Kidney (tissue), 14 donors: ENCODE data around the gene BOLA3. TPM values are rescaled to one million over a fixed set of nuclear protein-coding genes. Genes with fewer than 3 reads are reported as not detected.
"Not testable (repeated sequence)": the region's sequence is repeated elsewhere in the genome, so short reads cannot be mapped to it uniquely, and the experiment has no call there.

Experiments
- DNase-seq, 5 donors: peaks; one replicate each; pipeline ENCODE4 v3.0.0-alpha.2; 2013 to 2020
- FAIRE-seq: peaks from 2 replicates; lab custom pipeline; 2012; peaks lifted over from hg19 to GRCh38; lab: Jason Lieb, UNC
- H3K27ac ChIP-seq, 2 donors: one replicate each; pipeline ENCODE4 v1.7.0; 2013; ENCODE audit warnings: low read depth in 2 of 2, low read length in 2 of 2, inconsistent platforms in 1 of 2
- H3K27me3 ChIP-seq: one replicate; pipeline ENCODE4 v1.7.1; 2013; ENCODE audit warnings: low read length, inconsistent platforms; ENCODE audit not compliant: control insufficient read depth, insufficient read depth
- H3K36me3 ChIP-seq, 3 donors: one replicate each; pipeline versions ENCODE4 v1.7.0 to v1.7.1; 2013; ENCODE audit warnings: low read length in 3 of 3, control low read depth in 1 of 3, inconsistent platforms in 1 of 3; ENCODE audit not compliant: insufficient read depth in 3 of 3, control insufficient read depth in 2 of 3
- H3K4me1 ChIP-seq, 3 donors: one replicate each; pipeline versions ENCODE4 v1.7.0 to v1.7.1; 2013; ENCODE audit warnings: low read length in 3 of 3, inconsistent platforms in 1 of 3, low read depth in 1 of 3; ENCODE audit not compliant: control insufficient read depth in 2 of 3, insufficient read depth in 2 of 3
- H3K4me3 ChIP-seq, 3 donors: one replicate each; pipeline versions ENCODE4 v1.7.0 to v1.8.1; 2013; ENCODE audit warnings: low read length in 3 of 3, control low read depth in 1 of 3, inconsistent platforms in 1 of 3
- H3K9ac ChIP-seq, 3 donors: one replicate each; pipeline versions ENCODE4 v1.7.0 to v1.7.1; 2013; ENCODE audit warnings: low read length in 3 of 3, control low read depth in 1 of 3, inconsistent platforms in 1 of 3
- H3K9me3 ChIP-seq, 3 donors: one replicate each; pipeline versions ENCODE4 v1.7.0 to v1.7.1; 2013; ENCODE audit warnings: low read length in 3 of 3, control low read depth in 1 of 3, inconsistent platforms in 1 of 3; ENCODE audit not compliant: control insufficient read depth in 2 of 3, insufficient read depth in 1 of 3
- intact Hi-C: fragments of 100-400 bp; cut with DNase I; formaldehyde crosslinking; loops from one replicate; pipeline ENCODE4 v1.11.1; 2022
- polyA plus RNA-seq: library from polyadenylated mRNA; stranded (reverse); fragments of 350-450 nt; fragmentation: Illumina TruSeq; extraction: RNeasy Lipid Tissue Mini Kit (QIAGEN cat#74804); gene quantifications from one replicate; pipeline ENCODE4 v1.2.3, GENCODE V29; 2014; ENCODE audit warnings: low read depth, low replicate concordance; ENCODE audit not compliant: insufficient read depth
- total RNA-seq: library from RNA; stranded (reverse); fragmentation: NEBNext Ultra II Directional; extraction: Animal tissue kit (Norgen Biotek cat#: 25700); gene quantifications from one replicate; pipeline ENCODE4 v1.2.1, GENCODE V29; 2021
- TF ChIP-seq, protein P1 (sequence below): IDR thresholded peaks from 3 replicates; pipeline ENCODE4 v1.5.1; 2012; ENCODE audit warnings: mild to moderate bottlenecking, moderate library complexity, borderline replicate concordance; ENCODE audit not compliant: insufficient read depth; ENCODE audit errors: extremely low read depth
- donor health status: control.
- donor health status: control.
- donor health status: control.
- donor health status: control.
- donor health status: control.
- donor health status: DM: yes; HTN: yes; CAD: no.
- donor health status: Normal renal cell carcinoma (clear cell type).

Gene BOLA3
- total and polyA plus RNA-seq, 2 donors from 2014 or later: 28.1 to 155 TPM

DNA sequence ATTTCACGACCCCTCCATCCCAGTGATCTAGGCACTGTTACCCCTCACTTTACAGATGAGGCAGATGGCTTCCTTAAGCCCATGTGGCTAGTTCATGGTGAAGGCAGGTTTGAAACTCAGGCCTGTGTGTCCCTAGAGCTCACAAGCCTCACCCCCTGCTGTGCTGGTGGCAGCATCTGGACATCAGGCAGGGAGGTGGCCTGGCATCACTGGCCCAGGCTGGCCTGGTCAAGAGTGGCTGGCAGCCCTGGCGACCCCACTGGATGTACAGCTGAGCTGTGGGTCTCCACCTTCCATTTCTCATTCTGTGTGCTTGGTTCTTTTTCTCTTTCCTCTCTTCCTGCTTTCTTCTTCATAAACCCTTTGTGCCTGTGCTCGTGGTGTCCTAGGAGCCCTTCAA is 56.3 kb downstream of the BOLA3 start:
- FAIRE-seq (no peak), DNase-seq (no peak)
- H3K36me3 ChIP-seq: peaks cover 8 to 28% (median 27%) of the 10 kb centered on the region in 3 donors
- no peaks in the 10 kb centered on the region for H3K27me3 ChIP-seq
- no peak overlapping the region for H3K9ac ChIP-seq
- no peaks in the 10 kb centered on the region for H3K9me3 ChIP-seq
- no peak overlapping the region for H3K4me3 ChIP-seq
- TF ChIP-seq, protein P1, sequence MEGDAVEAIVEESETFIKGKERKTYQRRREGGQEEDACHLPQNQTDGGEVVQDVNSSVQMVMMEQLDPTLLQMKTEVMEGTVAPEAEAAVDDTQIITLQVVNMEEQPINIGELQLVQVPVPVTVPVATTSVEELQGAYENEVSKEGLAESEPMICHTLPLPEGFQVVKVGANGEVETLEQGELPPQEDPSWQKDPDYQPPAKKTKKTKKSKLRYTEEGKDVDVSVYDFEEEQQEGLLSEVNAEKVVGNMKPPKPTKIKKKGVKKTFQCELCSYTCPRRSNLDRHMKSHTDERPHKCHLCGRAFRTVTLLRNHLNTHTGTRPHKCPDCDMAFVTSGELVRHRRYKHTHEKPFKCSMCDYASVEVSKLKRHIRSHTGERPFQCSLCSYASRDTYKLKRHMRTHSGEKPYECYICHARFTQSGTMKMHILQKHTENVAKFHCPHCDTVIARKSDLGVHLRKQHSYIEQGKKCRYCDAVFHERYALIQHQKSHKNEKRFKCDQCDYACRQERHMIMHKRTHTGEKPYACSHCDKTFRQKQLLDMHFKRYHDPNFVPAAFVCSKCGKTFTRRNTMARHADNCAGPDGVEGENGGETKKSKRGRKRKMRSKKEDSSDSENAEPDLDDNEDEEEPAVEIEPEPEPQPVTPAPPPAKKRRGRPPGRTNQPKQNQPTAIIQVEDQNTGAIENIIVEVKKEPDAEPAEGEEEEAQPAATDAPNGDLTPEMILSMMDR: no peak
- H3K27ac ChIP-seq: no peak overlapping the region
- no peaks in the 10 kb centered on the region for H3K4me1 ChIP-seq
- intact Hi-C loops: no loop called here

DNA sequence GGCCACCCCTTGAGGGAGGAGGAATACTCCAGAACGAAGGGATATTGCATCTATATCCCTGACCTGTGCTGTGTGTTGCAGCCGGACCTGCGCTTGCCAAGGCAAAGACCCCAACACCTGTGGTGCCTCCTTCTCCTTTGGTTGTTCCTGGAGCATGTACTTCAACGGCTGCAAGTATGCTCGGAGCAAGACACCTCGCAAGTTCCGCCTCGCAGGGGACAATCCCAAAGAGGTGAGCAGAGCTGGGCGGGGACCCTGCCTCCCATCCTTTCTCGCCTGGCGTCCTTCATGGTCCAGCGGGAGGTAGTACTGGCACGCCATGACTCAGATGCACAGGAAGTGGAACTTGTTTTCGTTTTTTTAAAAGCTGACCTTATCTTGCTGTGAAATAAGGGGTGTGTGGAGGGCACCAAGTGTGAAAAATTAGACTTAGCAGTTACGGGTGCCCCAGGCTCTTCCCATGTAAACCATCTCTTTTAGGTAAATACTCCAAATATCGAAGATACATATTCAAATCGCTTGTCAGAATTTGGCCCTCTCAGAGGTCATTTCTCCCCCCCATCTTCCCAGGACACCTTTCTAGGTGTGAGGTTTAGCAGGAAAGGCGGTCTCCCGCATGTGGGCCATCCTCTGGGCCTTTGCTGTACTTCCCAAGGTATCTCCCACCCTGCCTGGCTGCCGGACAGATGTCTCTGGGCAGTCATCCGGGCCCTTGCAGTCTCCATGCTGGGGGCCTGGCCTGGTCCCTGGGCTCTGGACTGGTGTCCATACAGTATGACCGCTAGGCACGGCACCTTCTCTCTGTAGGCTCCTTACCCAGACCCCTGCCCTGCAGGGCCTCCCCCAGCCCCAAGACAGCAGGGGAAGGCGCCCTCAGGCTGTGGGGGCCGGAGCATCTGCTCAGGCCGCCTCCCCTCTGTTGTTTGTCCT is 57.6 kb downstream of the BOLA3 start:
- H3K4me1 ChIP-seq: no peaks in the 10 kb centered on the region
- intact Hi-C loops: no loop called here
- no peak for DNase-seq
- TF ChIP-seq, protein P1: no peak
- H3K36me3 ChIP-seq: peaks cover 8 to 27% (median 21%) of the 10 kb centered on the region in 3 donors
- H3K27me3 ChIP-seq: no peaks in the 10 kb centered on the region
- FAIRE-seq: no peak
- no peak overlapping the region for H3K27ac ChIP-seq
- H3K9me3 ChIP-seq: no peaks in the 10 kb centered on the region
- H3K9ac ChIP-seq: no peak overlapping the region
- no peak overlapping the region for H3K4me3 ChIP-seq

GRCh38 chr2:74088676-74089075 is 59.0 kb downstream of the BOLA3 start:
- H3K4me3 ChIP-seq, intact Hi-C loops, DNase-seq, H3K27ac ChIP-seq, H3K9ac ChIP-seq, H3K27me3 ChIP-seq, H3K9me3 ChIP-seq, H3K4me1 ChIP-seq, FAIRE-seq: not testable (repeated sequence)
- peaks cover 5 to 21% (median 17%) of the 10 kb centered on the region in 3 donors for H3K36me3 ChIP-seq

DNA sequence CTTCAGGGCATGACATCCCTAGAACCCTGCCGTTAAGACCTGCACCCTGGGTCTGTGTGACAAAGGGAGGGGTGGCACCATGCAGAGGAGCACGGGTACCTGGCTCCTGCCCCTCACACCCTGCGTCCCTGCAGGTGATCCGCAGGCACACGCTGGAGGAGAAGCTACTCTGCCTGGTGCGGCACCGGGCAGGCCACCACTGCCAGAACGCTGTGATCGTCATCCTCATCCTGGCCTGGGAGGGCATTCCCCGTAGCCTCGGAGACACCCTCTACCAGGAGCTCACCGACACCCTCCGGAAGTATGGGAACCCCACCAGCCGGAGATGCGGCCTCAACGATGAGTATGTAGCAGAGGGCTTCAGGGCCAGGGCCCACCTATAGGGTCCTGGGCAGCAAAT is 60.0 kb downstream of the BOLA3 start:
- DNase-seq (no peak), FAIRE-seq (no peak)
- Histone ChIP-seq H3K36me3 (peaks cover 3 to 17% (median 11%) of the 10 kb centered on the region in 3 donors), H3K9ac (no peak overlapping the region), H3K27ac (no peak overlapping the region), H3K4me3 (no peak overlapping the region), H3K9me3 (no peaks in the 10 kb centered on the region), H3K27me3 (no peaks in the 10 kb centered on the region), H3K4me1 (no peaks in the 10 kb centered on the region)
- TF ChIP-seq, protein P1: no peak
- intact Hi-C loops: no loop called here
